Stomach smooth muscle (tissue), 2 donors: ENCODE results near the gene MIDN.

Experiments
- H3K27ac ChIP-seq: one replicate; pipeline ENCODE4 v1.7.0; 2013; ENCODE audit warnings: mild to moderate bottlenecking, low read length, inconsistent platforms
- H3K27me3 ChIP-seq, 2 donors: one replicate each; pipeline ENCODE4 v1.7.0; 2013; ENCODE audit warnings: low read length in 2 of 2; ENCODE audit not compliant: insufficient read depth in 2 of 2, control insufficient read depth in 1 of 2
- H3K36me3 ChIP-seq, 2 donors: one replicate each; pipeline ENCODE4 v1.7.0; 2013; ENCODE audit warnings: low read length in 2 of 2; ENCODE audit not compliant: control insufficient read depth in 2 of 2, insufficient read depth in 2 of 2
- H3K4me1 ChIP-seq: one replicate; pipeline ENCODE4 v1.7.0; 2013; ENCODE audit warnings: low read length; ENCODE audit not compliant: control insufficient read depth, insufficient read depth
- H3K4me3 ChIP-seq, 2 donors: one replicate each; pipeline ENCODE4 v1.7.0; 2013; ENCODE audit warnings: low read length in 2 of 2
- H3K9ac ChIP-seq, 2 donors: one replicate each; pipeline ENCODE4 v1.7.0; 2013; ENCODE audit warnings: low read length in 2 of 2, mild to moderate bottlenecking in 1 of 2
- H3K9me3 ChIP-seq, 2 donors: one replicate each; pipeline ENCODE4 v1.7.0; 2013; ENCODE audit warnings: low read length in 2 of 2; ENCODE audit not compliant: control insufficient read depth in 2 of 2
- donor health status: healthy.
- donor health status: Pancreatic carcinoma.

MIDN gene

GRCh38 chr19:1213391-1214286 lies 34.7 kb upstream of the MIDN start:
- Histone ChIP-seq H3K9me3 (no peaks in the 10 kb centered on the region), H3K4me1 (peaks cover 73% of the 10 kb centered on the region), H3K27ac (peak overlapping the region; percentile 82), H3K9ac (peak overlapping the region; percentile 41 to 51), H3K36me3 (peaks cover 0 to 5% of the 10 kb centered on the region in 2 donors), H3K4me3 (peak overlapping the region in 1 of 2 donors; percentile 62), H3K27me3 (no peaks in the 10 kb centered on the region)

GRCh38 chr19:1214299-1214861 lies 34.0 kb upstream of the MIDN start:
- peak overlapping the region; percentile 12 to 62 for H3K4me3 ChIP-seq
- peaks cover 71% of the 10 kb centered on the region for H3K4me1 ChIP-seq
- H3K27me3 ChIP-seq = no peaks in the 10 kb centered on the region
- peak overlapping the region; percentile 41 to 71 for H3K9ac ChIP-seq
- H3K36me3 ChIP-seq = peaks cover 0 to 5% of the 10 kb centered on the region in 2 donors
- H3K27ac ChIP-seq = peak overlapping the region; percentile 82
- H3K9me3 ChIP-seq = no peaks in the 10 kb centered on the region

- H3K9ac ChIP-seq = peak overlapping the region; percentile 41 to 71
- H3K36me3 ChIP-seq = peaks cover 0 to 2% of the 10 kb centered on the region in 2 donors
- no peaks in the 10 kb centered on the region for H3K27me3 ChIP-seq
- peak overlapping the region; percentile 12 to 62 for H3K4me3 ChIP-seq
- no peaks in the 10 kb centered on the region for H3K9me3 ChIP-seq
- peaks cover 66% of the 10 kb centered on the region for H3K4me1 ChIP-seq
- peak overlapping the region; percentile 82 for H3K27ac ChIP-seq
Observed at GRCh38 chr19:1214862-1215731, 33.3 kb upstream of the MIDN start.

GRCh38 chr19:1216756-1217155 lies 31.6 kb upstream of the MIDN start:
- Histone ChIP-seq H3K4me3 (no peak overlapping the region), H3K4me1 (peaks cover 69% of the 10 kb centered on the region), H3K9ac (peak overlapping the region in 1 of 2 donors; percentile 29), H3K9me3 (no peaks in the 10 kb centered on the region), H3K36me3 (peaks cover 9 to 10% of the 10 kb centered on the region in 2 donors), H3K27ac (peak overlapping the region; percentile 82), H3K27me3 (no peaks in the 10 kb centered on the region)

GRCh38 chr19:1217366-1217765 lies 31.0 kb upstream of the MIDN start:
- peaks cover 75% of the 10 kb centered on the region for H3K4me1 ChIP-seq
- peaks cover 9 to 10% of the 10 kb centered on the region in 2 donors for H3K36me3 ChIP-seq
- H3K27ac ChIP-seq = peak overlapping the region; percentile 49
- H3K27me3 ChIP-seq = no peaks in the 10 kb centered on the region
- H3K9ac ChIP-seq = no peak overlapping the region
- H3K9me3 ChIP-seq = no peaks in the 10 kb centered on the region
- H3K4me3 ChIP-seq = no peak overlapping the region

- peaks cover 10 to 16% of the 10 kb centered on the region in 2 donors for H3K36me3 ChIP-seq
- peak overlapping the region; percentile 49 for H3K27ac ChIP-seq
- peaks cover 65% of the 10 kb centered on the region for H3K4me1 ChIP-seq
- H3K27me3 ChIP-seq = no peaks in the 10 kb centered on the region
- H3K4me3 ChIP-seq = no peak overlapping the region
- H3K9me3 ChIP-seq = no peaks in the 10 kb centered on the region
- H3K9ac ChIP-seq = peak overlapping the region; percentile 45 to 47
Observed at GRCh38 chr19:1218751-1219567, 29.4 kb upstream of the MIDN start.

- H3K27ac ChIP-seq = no peak overlapping the region
Observed at GRCh38 chr19:1219786-1220476, 28.5 kb upstream of the MIDN start.

GRCh38 chr19:1220477-1220930 lies 27.9 kb upstream of the MIDN start:
- Histone ChIP-seq H3K9me3 (no peaks in the 10 kb centered on the region), H3K36me3 (peaks cover 14 to 16% of the 10 kb centered on the region in 2 donors), H3K9ac (no peak overlapping the region), H3K27ac (no peak overlapping the region), H3K27me3 (no peaks in the 10 kb centered on the region), H3K4me3 (no peak overlapping the region), H3K4me1 (peaks cover 50% of the 10 kb centered on the region)

More at GRCh38 chr19:1219786-1220476, 28.5 kb upstream of the MIDN start:
- peaks cover 55% of the 10 kb centered on the region for H3K4me1 ChIP-seq
- H3K9ac ChIP-seq = no peak overlapping the region
- no peaks in the 10 kb centered on the region for H3K27me3 ChIP-seq
- peaks cover 14 to 16% of the 10 kb centered on the region in 2 donors for H3K36me3 ChIP-seq
- no peaks in the 10 kb centered on the region for H3K9me3 ChIP-seq
- H3K4me3 ChIP-seq = no peak overlapping the region

GRCh38 chr19:1220976-1221903 lies 27.1 kb upstream of the MIDN start:
- no peaks in the 10 kb centered on the region for H3K27me3 ChIP-seq
- no peaks in the 10 kb centered on the region for H3K9me3 ChIP-seq
- H3K4me1 ChIP-seq = peaks cover 43% of the 10 kb centered on the region
- peak overlapping the region in 1 of 2 donors; percentile 21 for H3K9ac ChIP-seq
- H3K36me3 ChIP-seq = peaks cover 14 to 16% of the 10 kb centered on the region in 2 donors
- no peak overlapping the region for H3K4me3 ChIP-seq
- H3K27ac ChIP-seq = no peak overlapping the region
